Right renal cortex interstitium (tissue), 3 donors: ENCODE data around the gene GRIK4. TPM values are rescaled to one million over a fixed set of nuclear protein-coding genes. Genes with fewer than 3 reads are reported as not detected.
"Not testable (repeated sequence)": the region's sequence is repeated elsewhere in the genome, so short reads cannot be mapped to it uniquely, and the experiment has no call there.

Experiments
- DNase-seq, 3 donors: peaks; one replicate each; pipeline ENCODE4 v3.0.0-alpha.2; 2013; ENCODE audit warnings: low read depth in 3 of 3, low spot score in 2 of 3
- polyA plus RNA-seq, 3 donors: library from polyadenylated mRNA; unstranded; fragments of 120-200 nt; gene quantifications; one replicate each; pipeline ENCODE4 v1.2.1, GENCODE V29; 2013; ENCODE audit not compliant: insufficient read length in 3 of 3

GRIK4 gene, protein sequence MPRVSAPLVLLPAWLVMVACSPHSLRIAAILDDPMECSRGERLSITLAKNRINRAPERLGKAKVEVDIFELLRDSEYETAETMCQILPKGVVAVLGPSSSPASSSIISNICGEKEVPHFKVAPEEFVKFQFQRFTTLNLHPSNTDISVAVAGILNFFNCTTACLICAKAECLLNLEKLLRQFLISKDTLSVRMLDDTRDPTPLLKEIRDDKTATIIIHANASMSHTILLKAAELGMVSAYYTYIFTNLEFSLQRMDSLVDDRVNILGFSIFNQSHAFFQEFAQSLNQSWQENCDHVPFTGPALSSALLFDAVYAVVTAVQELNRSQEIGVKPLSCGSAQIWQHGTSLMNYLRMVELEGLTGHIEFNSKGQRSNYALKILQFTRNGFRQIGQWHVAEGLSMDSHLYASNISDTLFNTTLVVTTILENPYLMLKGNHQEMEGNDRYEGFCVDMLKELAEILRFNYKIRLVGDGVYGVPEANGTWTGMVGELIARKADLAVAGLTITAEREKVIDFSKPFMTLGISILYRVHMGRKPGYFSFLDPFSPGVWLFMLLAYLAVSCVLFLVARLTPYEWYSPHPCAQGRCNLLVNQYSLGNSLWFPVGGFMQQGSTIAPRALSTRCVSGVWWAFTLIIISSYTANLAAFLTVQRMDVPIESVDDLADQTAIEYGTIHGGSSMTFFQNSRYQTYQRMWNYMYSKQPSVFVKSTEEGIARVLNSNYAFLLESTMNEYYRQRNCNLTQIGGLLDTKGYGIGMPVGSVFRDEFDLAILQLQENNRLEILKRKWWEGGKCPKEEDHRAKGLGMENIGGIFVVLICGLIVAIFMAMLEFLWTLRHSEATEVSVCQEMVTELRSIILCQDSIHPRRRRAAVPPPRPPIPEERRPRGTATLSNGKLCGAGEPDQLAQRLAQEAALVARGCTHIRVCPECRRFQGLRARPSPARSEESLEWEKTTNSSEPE
- 1 to 10 TPM in 2 of 3 donors, under 1 TPM in 1; 0.93 to 1.3 (median 1.1) TPM for polyA plus RNA-seq

GRCh38 chr11:120511116-120511819, at the start of gene GRIK4:
TSS of gene GRIK4 (plus strand) at chr11:120511748. CDS start at chr11:120660319, 148,571 bp downstream.
- peak in 1 of 3 donors; percentile 67 for DNase-seq

GRCh38 chr11:120462825-120463224, 48.7 kb upstream of the GRIK4 start:
- no peak for DNase-seq

DNA sequence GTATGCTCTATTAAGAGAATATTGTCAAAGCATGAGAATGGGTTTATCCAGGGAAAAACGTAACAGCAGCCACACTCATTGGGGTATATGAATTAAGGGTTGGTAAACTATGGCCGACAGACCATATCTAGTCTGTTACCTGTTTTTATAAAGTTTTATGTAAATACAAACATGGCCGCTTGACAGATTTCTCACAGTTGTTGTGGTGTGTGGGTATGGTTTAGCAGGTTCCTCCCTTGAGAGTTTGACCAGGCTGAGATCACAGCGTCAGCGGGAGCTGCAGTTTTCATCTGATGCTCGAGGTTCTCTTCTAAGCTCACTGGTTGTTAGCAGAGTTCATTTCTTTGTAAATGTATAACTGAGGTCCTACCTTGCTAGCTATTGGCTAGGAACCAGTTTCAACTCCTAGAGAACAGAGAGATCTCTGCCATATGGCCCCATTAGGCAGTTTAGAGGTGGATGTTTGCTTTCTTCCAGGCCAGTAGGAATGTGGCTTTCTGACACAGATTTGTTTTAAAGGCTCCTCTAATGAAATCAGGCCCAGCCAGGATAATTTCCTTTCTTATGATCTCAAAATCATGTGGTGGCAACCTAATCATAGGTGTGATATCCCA, 45.5 kb upstream of the GRIK4 start:
- DNase-seq, result no peak

- DNase-seq, result no peak
These were observed 43.9 kb upstream of the GRIK4 start for GRCh38 chr11:120467627-120468026.

- DNase-seq, result no peak
These were observed 40.4 kb upstream of the GRIK4 start for GRCh38 chr11:120471131-120471530.

- DNase-seq, result no peak
These were observed 39.6 kb upstream of the GRIK4 start for GRCh38 chr11:120471994-120472393.

DNA sequence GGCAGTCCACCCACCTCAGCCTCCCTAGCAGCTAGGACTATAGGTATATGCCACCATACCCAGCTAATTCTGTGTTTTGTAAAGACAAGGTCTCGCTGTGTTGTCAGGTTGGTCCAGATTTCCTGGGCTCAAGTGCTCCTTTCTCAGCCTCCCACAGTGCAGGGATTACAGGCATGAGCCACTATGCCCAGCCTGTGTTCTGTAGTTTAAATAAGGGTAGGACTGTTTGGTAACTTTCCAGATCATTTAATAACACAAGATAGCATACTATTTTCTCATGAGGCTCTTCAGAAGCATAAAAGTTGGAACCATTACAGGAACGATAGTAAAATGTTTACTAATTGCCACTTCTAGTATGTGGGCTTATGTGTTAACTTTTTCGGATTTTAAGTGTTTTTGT, 38.0 kb upstream of the GRIK4 start:
- DNase-seq, result no peak

DNA sequence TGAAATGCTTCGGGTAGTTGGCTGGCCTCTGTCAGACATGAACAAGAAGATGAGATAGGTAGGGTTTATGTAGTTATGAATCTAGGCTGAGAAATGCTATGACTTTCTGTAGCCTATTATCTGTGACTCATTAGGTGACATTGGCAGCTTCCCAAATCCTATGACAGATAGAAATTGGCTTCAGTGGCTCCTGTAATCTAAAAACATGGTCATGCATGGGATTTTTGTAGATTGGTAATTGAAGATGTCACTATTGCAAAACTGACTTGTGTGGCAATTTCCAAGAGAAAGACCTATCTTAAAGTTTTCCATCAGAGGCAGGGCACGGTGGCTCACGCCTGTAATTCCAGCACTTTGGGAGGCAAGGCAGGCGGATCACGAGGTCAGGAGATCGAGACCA, 29.4 kb upstream of the GRIK4 start:
- no peak for DNase-seq

- DNase-seq, result no peak
These were observed 26.8 kb upstream of the GRIK4 start for GRCh38 chr11:120484722-120485121.

DNA sequence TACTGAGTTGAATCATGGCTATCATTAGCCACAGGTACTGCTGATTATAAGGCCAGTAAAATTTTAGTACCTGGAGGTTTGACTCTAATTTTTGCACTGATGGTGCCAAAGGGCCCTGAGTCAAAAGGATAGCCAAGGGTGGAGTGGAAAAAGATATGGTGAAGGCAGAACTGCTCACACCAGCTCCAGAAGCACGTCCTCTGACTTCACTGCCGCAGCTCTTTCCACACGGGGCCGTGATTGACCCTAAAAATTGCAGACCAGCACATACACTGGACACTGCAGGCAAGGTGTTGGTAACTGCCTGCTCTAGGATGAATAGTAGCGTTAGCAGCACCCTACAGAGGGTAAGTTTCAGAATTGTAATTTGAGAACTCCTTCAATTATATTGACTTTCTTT, 25.4 kb upstream of the GRIK4 start:
- DNase-seq, result no peak

DNA sequence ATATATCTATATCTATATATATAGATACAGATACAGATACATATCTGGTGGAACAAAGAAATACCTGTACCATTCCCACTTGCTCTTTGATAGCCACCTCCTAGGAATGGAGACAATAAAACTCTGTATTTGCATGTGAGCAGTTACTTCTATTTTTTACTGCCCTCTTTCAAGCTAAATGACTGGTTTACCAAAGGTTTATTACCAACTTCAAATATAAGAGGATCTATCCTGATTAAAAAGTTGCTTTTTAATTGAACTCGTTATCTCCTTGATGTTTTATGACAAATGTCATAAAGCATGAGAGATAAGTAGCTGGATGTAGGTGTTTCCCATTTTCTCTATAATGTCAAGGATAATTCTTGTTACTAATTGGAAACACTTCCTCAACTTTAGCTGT, 21.7 kb upstream of the GRIK4 start:
- DNase-seq, result no peak

DNA sequence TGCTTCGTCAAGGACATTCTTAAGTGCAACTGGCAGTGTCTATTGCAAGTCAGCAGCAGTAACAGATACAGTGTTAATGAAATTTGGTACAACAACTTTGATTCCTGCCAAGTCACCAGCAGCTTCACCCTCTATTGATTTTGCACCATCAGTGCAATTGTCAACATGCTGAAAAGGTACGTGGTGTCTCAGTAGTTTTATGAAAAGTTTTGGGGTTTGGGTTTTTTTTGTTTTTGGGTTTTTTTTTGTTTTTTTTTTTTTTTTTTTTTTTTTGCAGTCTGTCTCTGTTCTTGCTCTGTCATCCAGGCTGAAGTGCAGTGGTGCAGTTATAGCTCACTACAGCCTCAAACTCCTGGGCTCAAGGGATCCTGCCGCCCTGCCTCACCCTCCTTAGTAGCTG, 19.1 kb upstream of the GRIK4 start:
- no peak for DNase-seq

DNA sequence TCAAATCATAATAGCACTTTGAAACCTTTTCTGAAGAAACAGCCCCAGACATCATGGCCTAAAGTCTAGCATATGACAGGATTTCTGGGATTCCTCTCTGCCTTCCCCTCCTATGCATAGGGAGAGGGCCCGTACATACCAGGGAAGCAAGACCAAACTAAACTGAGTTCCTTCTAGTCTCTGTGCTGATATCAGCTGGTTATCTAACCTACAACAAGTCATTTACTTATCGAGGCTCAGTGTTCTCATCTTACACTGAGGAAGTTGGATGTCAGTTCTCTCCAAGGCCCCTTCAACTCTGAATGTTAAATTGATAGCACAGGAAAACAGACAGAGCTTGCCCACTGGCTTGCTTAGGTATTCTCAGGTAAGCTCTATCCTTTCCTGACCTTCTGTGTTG, 17.0 kb upstream of the GRIK4 start:
- DNase-seq, result no peak

- DNase-seq, result no peak
These were observed 12.5 kb upstream of the GRIK4 start for GRCh38 chr11:120499088-120499487.

DNA sequence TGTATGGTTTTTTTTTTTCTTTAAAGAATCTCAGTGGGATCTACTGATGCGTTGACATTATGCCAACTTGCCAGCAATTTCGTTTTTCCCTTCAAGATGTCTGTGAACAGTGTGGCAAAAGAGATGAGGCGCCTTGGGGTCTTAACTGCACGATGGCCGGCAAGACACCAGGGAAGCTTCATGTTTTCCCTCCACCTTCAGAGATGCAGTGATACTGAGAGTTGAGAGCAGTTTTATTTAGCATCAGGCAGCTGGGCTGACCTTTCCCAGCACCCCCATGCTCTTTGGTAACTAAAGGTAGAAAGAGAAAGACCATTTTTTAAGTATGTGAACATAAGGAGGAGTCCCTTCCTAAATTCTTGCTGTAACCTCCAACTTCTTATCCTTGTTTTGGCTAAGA, 11.7 kb upstream of the GRIK4 start:
- no peak for DNase-seq

DNA sequence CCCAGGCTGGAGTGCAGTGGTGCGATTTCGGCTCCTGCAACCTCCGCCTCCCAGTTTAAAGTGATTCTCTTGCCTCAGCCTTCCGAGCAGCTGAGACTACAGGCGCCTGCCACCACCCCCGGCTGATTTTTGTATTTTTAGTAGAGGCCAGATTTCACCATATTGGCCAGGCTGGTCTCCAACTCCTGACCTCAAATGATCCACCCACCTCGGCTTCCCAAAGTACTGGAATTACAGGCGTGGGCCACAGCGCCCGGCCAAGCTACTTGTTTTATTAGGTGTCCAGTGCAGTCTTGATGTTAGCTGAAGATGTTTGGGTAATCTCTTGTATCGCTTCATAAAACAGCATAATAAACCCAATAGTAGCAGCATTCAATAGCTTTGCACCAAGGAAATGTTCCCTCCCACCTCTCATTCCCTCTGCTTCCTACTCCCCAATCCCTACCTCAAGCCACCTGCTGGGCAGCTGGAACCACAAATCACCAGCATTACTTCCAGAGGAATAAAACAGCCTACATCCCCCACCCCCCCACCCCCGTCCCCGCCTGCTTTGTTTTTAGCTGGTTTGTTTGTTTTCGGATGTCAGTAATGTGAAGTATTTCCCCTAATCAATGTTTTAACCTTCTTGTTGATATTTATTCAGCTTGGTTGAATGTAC, 11.0 kb upstream of the GRIK4 start:
- no peak for DNase-seq

DNA sequence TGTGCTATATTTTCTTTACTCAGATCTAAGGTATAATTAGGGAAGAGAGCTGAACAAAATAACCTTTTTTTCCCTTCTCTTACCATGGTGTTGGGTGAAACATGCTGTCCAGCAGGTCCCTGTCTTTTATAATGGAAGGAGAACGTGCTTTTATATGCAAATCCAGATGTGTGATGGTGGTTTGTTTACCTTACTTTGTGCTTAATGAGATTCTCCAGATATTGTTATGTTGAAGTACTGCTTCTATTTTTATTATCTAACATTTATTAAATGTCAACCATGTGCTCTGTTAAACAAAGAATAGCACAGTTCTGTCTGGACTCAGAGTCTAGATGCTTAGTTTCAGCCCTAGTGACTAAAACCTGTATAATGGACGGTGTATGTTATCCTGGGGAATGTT, 10.1 kb upstream of the GRIK4 start:
- no peak for DNase-seq

- no peak for DNase-seq
These were observed 9.4 kb upstream of the GRIK4 start for GRCh38 chr11:120501976-120502755.

- DNase-seq, result not testable (repeated sequence)
These were observed 8.0 kb upstream of the GRIK4 start for GRCh38 chr11:120503529-120503928.
